ENCODE measurements around the gene CELF2.

Gene CELF2

GRCh38 chr10:11359869-11360268, 342.2 kb downstream of the CELF2 start:
- TF ChIP-seq TAF1 (IDR thresholded peaks at IDR 0.05; ENCODE audit: borderline replicate concordance, insufficient read depth, low read length) (no peak), SIN3A (IDR thresholded peaks at IDR 0.05; ENCODE audit: borderline replicate concordance, insufficient read depth, low read length) (no peak), POLR2AphosphoS5 (IDR thresholded peaks at IDR 0.05; ENCODE audit: low read depth, low read length) (no peak), FOXP2 (optimal IDR thresholded peaks at IDR 0.05; ENCODE audit: borderline replicate concordance, extremely low read depth, extremely low read length, insufficient read depth) (no peak), REST (IDR thresholded peaks at IDR 0.05; ENCODE audit: insufficient read depth in 1 of 2, low read depth in 2 of 2, low read length in 2 of 2) (no peak)

- no peak for TF ChIP-seq REST (IDR thresholded peaks at IDR 0.05; ENCODE audit: insufficient read depth in 1 of 2, low read depth in 2 of 2, low read length in 2 of 2)
- no peak for TF ChIP-seq POLR2AphosphoS5 (IDR thresholded peaks at IDR 0.05; ENCODE audit: low read depth, low read length)
- TF ChIP-seq FOXP2 (optimal IDR thresholded peaks at IDR 0.05; ENCODE audit: borderline replicate concordance, extremely low read depth, extremely low read length, insufficient read depth): no peak
- no peak for TF ChIP-seq TAF1 (IDR thresholded peaks at IDR 0.05; ENCODE audit: borderline replicate concordance, insufficient read depth, low read length)
- no peak for TF ChIP-seq SIN3A (IDR thresholded peaks at IDR 0.05; ENCODE audit: borderline replicate concordance, insufficient read depth, low read length)
Observed at GRCh38 chr10:11363497-11363896, 345.8 kb downstream of the CELF2 start.

- TF ChIP-seq POLR2AphosphoS5 (IDR thresholded peaks at IDR 0.05; ENCODE audit: low read depth, low read length) (no peak), FOXP2 (optimal IDR thresholded peaks at IDR 0.05; ENCODE audit: borderline replicate concordance, extremely low read depth, extremely low read length, insufficient read depth) (no peak), TAF1 (IDR thresholded peaks at IDR 0.05; ENCODE audit: borderline replicate concordance, insufficient read depth, low read length) (no peak), REST (IDR thresholded peaks at IDR 0.05; ENCODE audit: insufficient read depth in 1 of 2, low read depth in 2 of 2, low read length in 2 of 2) (no peak), SIN3A (IDR thresholded peaks at IDR 0.05; ENCODE audit: borderline replicate concordance, insufficient read depth, low read length) (no peak)
Observed at GRCh38 chr10:11364241-11364640, 346.6 kb downstream of the CELF2 start.

GRCh38 chr10:11367505-11367904, 349.8 kb downstream of the CELF2 start:
- TF ChIP-seq SIN3A (IDR thresholded peaks at IDR 0.05; ENCODE audit: borderline replicate concordance, insufficient read depth, low read length) (no peak), TAF1 (IDR thresholded peaks at IDR 0.05; ENCODE audit: borderline replicate concordance, insufficient read depth, low read length) (no peak), FOXP2 (optimal IDR thresholded peaks at IDR 0.05; ENCODE audit: borderline replicate concordance, extremely low read depth, extremely low read length, insufficient read depth) (no peak), POLR2AphosphoS5 (IDR thresholded peaks at IDR 0.05; ENCODE audit: low read depth, low read length) (no peak), REST (IDR thresholded peaks at IDR 0.05; ENCODE audit: insufficient read depth in 1 of 2, low read depth in 2 of 2, low read length in 2 of 2) (no peak)

GRCh38 chr10:11373717-11374171, 356.1 kb downstream of the CELF2 start:
- TF ChIP-seq SIN3A (IDR thresholded peaks at IDR 0.05; ENCODE audit: borderline replicate concordance, insufficient read depth, low read length) (no peak), TAF1 (IDR thresholded peaks at IDR 0.05; ENCODE audit: borderline replicate concordance, insufficient read depth, low read length) (no peak), REST (IDR thresholded peaks at IDR 0.05; ENCODE audit: insufficient read depth in 1 of 2, low read depth in 2 of 2, low read length in 2 of 2) (no peak), POLR2AphosphoS5 (IDR thresholded peaks at IDR 0.05; ENCODE audit: low read depth, low read length) (no peak), FOXP2 (optimal IDR thresholded peaks at IDR 0.05; ENCODE audit: borderline replicate concordance, extremely low read depth, extremely low read length, insufficient read depth) (no peak)

Measured in PFSK-1 (cell line).